HG02588 (cell line): ENCODE data around the gene COX4I1.
"Not testable (repeated sequence)": the region's sequence is repeated elsewhere in the genome, so short reads cannot be mapped to it uniquely, and the experiment has no call there.

Experiments used
- ATAC-seq: cut with Tn5 transposase; IDR thresholded peaks from one replicate; pipeline ENCODE4 v1.9.1; 2021; ENCODE audit warnings: mild to moderate bottlenecking, moderate library complexity; ENCODE audit not compliant: unreplicated experiment

COX4I1 gene

DNA sequence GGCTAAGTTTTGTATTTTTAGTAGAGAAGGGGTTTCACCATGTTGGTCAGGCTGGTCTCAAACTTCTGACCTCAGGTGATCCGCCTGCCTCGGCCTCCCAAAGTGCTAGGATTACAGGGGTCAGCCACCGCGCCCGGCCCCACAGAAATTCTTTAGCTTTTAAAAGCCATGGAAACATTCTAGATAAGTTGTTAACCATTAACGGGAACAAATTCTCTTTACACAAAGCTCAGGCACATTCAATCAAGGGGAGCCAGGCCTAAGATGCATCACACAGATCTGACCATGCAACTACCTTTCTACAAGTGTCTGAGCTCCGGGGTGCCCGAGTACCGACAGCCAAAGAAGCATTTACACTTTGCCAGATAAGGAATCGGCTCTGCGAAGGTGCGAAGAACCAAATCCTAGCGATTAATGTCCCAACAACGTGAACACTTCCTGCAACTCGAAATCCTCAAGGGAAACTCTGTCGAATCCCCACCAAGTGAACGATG is 1.2 kb upstream of the COX4I1 start:
- ATAC-seq = no peak

DNA sequence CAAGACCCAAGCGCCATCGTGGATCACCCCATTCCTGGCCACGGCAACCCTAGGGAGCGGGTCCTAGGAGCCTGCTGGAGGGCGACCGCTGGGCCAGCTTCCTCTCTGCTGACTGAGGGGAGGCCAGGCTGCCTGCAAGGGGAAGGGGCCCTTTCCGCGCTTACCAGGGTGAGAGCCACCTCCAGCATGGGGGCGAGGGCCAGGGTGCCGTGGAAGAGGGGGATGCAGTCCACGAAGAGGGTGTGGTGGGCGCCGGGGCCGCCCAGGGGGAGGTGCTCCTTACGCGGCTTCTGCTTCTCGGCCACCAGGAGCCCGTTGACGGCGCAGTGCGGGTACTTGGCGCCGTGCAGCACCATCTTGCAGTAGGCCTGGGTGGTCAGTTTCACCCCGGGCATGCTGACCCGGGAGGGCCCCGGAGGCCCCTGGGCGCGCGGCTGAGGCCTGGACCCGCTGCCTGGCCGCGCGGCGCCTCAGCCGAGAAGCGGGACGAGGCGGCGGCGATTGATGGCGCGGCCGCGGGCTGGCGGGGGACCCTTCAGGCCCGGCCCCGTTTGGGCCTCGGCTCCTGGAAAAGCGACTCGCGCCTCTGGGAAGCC is 496 bp upstream of the COX4I1 start:
- peak; percentile 20 for ATAC-seq

DNA sequence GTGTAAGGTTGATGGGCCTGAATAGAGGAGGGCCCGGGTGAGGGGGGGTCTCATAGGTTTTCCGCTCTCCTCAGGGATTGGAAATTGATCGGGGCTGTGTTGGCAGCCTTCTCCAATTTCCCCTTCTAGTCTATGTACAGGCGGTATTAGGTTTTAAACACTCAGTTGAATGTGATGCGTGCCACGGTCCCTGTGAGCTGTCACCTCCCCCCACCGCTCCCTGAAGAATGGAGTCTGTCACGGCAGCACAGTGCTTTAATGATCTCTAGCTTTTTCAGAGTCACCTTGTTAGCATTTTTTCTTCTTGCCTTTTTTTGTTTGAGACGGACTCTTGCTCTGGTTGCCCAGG is 800 bp downstream of the COX4I1 start:
- no peak for ATAC-seq

DNA sequence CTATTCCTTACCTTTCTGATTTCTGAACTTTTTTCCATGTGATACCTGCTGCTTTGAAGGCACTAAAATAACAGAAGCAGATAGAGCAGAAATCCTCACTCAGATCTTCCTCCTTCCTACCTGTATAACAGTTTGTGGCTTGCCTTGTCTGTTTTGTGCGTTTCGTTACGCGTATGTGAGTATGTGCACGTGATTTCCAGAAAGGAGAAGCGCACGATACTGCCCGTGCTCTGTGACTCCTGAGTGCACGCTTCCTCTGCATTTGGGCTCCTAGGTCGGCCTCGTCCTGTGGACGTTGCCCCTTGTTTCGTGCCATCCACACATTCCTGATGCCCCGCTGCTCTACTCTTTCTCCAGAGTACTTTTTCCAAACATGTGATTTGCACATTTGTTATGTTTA is 4.1 kb downstream of the COX4I1 start:
- ATAC-seq = no peak

DNA sequence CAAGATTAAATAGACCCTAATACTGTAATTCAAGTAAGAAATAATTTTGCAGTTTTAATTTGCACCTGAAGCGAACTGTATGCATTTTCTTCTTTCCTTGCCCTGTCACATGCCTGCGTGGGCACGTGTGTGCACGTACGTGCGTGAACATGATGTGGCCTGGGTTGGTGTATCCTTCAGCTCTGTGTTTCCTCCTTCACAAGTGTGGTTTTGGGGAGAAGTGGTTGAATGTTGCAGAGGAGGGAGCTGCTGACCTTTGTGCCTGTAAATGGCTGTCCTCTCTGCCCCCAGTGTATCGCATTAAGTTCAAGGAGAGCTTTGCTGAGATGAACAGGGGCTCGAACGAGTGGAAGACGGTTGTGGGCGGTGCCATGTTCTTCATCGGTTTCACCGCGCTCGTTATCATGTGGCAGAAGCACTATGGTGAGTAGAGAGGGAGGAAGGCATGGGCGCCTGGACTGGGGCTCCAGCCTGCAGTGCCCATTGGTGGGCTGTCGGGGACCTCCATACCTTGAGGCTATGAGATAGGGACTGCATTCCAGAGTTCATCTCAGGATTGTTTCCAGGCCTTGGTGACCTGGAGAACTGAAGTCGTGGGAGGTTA is 6.0 kb downstream of the COX4I1 start:
- no peak for ATAC-seq

DNA sequence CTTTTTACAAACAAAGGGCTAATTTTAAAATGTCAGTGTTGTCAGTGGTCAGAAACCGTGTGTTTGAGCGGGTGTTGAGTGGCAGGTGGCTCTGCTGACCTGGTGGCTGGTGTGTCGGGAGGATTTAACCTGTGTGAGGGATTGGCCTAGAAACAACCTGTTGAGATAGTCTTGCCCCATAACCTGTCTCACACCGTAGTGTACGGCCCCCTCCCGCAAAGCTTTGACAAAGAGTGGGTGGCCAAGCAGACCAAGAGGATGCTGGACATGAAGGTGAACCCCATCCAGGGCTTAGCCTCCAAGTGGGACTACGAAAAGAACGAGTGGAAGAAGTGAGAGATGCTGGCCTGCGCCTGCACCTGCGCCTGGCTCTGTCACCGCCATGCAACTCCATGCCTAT is 7.0 kb downstream of the COX4I1 start:
- no peak for ATAC-seq

DNA sequence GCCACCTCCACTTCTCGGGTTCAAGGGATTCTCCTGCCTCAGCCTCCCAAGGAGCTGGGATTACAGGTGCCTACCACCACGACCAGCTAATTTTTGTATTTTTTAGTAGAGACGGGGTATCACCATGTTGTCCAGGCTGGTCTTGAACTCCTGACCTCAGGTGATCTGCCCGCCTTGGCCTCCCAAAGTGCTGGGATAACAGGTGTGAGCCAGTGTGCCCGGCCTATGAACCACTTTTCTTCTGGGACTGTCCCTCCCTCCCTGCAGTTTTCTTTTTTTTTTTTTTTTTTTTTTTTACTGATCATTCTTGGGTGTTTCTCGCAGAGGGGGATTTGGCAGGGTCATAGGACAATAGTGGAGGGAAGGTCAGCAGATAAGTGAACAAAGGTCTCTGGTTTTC is 7.8 kb downstream of the COX4I1 start:
- ATAC-seq = not testable (repeated sequence)

DNA sequence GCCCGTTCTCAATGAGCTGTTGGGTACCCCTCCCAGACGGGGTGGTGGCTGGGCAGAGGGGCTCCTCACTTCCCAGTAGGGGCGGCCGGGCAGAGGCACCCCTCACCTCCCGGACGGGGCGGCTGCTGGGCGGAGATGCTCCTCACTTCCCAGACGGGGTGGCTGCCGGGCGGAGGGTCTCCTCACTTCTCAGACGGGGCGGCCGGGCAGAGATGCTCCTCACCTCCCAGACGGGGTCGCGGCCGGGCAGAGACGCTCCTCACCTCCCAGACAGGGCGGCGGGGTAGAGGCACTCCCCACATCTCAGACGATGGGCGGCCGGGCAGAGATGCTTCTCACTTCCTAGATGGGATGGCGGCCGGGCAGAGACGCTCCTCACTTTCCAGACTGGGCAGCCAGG is 8.6 kb downstream of the COX4I1 start:
- not testable (repeated sequence) for ATAC-seq

DNA sequence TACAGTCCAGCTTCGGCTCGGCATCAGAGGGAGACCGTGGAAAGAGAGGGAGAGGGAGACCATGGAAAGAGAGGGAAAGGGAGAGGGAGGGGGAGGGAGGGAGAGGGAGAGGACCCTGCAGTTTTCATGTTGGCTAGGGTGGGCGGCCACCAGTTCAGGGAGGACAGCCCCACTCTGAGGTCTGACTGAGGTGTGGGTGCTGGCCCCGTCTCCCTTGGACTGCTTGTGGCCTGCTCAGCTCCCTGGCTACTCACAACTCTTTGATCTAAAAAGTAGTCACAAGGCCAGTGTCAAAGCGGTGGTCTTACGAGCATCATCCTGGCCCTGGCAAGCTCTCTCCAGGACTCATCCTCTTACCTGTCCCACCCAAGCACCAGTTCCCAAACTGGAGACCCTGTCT is 9.4 kb downstream of the COX4I1 start:
- ATAC-seq = no peak

DNA sequence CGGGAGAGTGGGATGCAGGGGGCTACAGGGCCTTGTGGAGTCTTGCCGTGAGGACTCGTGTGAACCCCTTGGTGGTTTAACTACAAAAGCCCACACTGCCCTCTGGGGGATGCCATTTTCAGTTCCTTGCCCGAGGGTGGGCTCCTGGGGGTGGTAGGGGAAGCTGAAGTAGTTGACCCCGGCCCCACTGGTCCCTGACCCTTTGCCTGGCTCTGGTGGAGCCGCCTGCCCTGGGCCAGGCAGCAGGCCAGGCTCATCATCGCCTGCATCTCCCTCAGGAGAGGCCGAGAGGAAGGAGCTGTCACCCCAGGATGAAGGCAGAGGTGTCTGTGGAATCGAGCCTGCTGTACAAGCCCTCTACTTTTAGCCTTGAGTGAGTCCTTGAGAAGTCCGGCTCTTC is 10.2 kb downstream of the COX4I1 start:
- no peak for ATAC-seq

DNA sequence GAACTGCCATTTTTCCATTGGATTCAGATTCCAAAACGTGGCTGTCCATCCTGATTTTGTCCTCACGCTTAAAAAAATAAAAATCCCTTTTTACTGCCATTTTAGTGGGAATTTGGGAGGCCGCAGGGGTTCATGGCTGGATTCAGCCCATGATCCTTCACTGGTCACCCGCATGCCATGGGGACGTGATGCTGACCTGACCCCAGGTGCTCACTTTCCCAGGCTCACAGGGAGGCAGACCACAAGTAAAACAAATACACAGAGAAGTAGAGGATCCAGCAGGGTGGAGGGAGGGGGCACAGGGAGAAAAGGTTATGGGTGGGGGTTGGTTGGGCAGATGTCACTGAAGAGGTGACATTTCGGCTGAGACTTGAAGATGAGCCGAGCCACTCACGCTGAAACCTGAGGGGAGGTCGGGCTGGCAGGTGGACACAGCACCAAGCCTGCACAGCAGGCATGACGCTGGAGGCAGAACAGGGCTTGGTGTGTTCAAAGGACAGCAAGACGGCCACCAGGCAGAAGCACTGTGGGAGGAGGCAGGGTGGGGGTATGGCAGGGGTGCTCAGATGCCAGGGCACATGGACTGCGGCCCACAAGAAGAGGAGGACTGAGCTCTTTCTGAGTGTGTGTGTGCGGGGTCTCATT is 10.7 kb downstream of the COX4I1 start:
- ATAC-seq = no peak

DNA sequence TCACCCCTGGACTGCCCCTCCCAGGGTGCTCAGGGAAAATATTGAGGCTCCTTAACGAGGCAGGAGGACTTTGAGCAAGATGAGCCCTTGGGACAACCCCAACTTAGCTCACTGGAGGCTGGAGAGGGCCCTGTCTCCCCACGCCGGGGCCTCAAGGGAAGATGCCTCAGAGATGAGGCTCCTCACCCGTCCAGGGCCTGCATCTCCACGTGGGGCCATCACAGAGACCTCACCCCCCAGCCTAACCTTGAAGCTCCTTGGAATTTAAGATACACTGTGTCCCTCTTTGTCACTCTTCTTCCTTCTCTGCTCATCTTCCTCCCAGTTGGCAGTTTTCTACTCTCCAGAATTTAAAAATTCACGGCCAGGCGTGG is 11.2 kb downstream of the COX4I1 start:
- ATAC-seq = no peak

DNA sequence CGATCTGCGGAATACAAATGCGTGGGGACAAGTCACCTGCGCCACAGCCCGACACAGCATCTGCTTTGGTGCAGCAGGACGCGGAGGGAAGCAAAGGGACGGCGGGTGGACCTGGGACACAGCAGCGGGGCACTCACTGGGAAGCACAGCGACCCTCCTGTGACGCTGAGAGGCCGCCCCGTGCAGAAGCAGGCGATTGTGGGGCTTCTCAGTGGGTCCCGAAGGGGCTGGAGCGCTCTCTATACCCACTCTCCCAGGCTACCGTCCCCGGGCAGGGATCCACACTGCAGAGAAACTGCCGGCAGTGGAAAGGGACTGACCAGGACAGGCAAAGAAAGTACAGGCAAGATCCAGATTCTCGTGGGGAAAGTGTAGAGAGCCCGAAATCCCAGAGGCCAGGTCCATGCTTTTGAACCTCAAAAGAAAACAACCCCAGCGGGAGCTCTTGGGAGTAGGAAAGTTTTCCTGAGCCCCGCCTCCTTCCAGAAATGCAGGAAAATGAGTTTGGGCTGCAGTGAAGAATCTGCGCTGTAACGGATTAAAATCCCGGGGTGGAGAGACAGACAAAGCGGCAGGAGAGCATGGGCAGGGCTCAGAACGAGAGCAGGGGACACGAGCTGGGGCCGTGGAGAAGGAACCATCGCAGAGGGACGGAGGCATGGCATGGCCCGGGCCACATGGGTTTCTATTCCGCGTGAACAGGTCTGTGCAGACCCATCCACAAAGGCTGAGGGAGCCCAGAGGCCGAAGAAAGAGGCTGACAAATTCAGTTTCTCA is 12.7 kb downstream of the COX4I1 start:
- no peak for ATAC-seq

DNA sequence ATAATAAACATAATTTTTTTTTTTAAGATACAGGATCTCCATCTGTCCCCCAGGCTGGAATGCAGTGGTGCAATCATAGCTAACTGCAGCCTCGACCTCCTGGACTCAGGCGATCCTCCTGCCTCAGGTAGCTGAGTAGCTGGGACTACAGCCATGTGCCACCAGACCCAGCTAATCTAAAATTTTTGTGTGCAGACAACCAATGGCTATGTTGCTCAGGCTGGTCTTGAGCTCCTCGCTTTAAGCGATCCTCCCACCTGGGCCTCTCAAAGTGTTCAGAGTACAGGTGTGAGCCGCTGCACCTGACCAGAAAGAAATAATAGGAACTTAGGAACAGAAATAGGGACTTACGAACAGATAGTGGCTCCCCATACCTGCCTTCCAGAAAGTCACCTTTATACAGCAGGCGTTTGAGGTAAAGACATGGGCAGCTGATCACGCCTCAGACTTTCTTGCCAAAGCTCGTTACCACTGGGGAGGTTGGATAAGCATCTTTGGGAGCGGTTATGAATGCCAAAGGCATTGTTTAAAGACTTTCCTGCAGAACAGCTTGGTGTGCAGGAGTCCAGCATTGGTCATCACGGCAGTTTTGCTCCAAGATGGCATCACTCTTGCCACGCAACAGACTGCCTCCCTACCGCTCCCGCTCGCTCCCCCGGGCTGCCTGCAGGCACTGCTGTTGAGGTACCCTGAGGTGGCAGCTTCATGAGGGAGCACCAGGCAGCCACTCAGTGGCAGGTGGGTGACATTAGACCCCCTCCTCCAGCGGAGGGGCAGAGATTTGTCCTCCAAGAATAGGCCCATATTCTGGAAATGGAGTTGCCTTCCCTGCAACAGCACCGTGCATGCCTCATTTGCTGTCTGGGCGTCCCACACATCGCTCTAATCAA is 13.6 kb downstream of the COX4I1 start:
- no peak for ATAC-seq

DNA sequence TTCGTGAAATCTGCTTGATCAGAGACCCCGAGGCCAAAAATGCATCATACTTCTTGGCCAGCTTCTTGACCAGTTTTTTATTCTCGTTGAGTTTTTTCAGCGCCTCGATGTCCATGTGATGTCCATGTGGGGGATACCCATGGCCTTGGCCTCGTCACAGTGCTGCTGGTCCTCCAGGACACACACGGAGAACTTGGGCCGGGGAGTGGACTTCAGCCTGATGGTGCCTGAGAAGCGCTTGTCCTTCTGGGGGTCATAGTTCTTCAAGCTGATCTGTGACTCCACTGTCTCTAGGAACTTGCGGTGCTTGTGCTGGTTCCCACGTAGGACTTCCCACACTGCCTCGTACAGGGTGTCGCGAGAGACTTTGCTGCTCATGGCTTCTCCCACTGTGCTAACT is 16.7 kb downstream of the COX4I1 start:
- ATAC-seq = no peak

DNA sequence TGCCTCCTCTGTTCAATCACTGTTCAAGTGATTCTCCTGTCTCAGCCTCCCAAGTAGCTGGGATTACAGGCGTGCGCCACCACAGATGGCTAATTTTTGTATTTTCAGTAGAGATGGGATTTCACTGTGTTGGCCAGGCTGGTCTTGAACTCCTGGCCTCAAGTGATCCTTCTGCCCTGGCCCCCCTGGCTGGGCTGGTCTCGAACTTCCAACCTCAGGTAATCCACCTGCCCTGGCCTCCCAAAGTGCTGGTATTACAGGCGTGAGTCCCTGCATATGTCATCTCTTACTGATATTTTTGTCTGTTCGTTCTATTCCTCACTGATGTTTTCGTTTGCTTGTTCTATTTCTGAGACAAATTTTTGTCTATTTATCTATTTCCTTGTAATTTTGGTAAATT is 17.7 kb downstream of the COX4I1 start:
- not testable (repeated sequence) for ATAC-seq

DNA sequence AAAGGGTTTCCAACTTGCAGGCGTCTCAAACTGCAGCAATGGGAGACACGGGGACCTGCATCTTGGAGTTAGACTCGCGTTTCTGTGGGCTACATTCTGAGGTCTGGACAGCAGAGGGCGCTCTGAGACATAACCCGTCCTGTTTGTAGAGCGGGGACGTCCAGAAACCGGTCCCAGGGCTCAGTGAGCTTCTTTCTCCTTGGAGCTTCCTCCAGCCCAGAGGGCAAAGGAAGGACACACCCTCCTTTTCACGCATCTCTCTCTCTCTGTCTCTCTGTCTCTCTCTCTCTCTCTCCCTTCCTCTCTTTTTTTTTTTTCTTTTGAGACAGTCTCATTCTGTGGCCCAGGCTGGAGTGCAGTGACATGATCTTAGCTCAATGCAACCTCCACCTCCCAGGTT is 19.8 kb downstream of the COX4I1 start:
- ATAC-seq = no peak

DNA sequence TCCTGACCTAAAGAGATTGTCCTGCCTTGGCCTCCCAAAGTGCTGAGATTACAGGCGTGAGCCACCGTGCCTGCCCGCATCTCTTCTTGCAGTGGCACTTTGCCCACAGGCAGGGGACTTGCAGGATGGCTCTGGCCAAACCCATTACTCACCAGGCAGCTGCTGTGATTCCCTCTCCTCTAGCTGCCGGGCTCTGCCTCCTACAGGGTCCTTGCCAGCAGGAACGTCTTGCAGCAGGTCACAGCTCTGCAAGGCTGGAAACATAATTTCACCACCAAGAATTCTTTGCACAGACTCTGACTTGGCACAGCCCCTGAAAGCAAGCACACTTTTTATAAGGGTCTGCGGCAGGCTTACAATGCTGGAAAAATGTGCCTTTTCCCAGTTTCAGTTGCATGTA is 20.3 kb downstream of the COX4I1 start:
- no peak for ATAC-seq

DNA sequence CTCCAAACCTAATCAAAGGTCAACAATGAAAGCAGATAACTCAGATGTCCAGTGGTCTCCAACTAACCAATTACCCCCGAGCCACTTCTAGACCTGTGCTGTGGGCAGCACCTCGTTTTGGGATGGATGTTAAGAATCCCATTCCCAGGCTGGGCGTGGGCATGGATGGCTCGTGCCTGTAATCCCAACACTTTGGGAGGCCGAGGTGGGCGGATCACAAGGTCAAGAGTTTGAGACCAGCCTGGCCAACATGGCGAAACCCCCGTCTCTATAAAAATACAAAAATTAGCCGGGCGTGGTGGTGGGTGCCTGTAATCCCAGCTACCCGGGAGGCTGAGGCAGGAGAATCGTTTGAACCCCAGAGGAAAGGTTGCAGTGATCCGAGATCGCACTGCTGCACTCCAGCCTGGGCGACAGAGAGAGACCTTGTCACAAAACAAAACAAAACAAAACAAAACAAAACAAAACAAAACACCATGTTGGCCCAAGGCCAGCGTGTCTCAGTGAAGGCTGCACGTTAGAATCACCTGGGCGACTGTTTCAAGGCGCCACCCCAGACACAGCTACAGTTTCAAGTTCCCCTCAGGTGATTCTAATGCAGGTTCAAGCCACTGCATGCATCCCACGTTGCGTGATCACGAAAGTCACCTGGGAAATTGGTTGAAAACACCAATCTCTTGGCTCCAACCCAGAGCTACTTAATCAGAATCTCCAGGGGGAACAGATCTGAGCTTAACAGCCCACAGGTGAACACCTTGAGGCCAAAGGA is 21.3 kb downstream of the COX4I1 start:
- ATAC-seq = no peak
